Endothelial cell of umbilical vein (primary cell): Measurements from ENCODE around the gene KIR2DL3. TPM values are rescaled to one million over a fixed set of nuclear protein-coding genes. Genes with fewer than 3 reads are reported as not detected.
"Not testable (repeated sequence)": the region's sequence is repeated elsewhere in the genome, so short reads cannot be mapped to it uniquely, and the experiment has no call there.

Experiments
- BruUV-seq: library from RNA; stranded (reverse); fragments of 400-500 nt; replicated peaks from 2 replicates; lab custom pipeline; 2021; lab: Mats Ljungman, UMichigan
- CTCF ChIA-PET: fragments of 300-600, 350-600 bp; sonication (Branson Sonifier 250); formaldehyde crosslinking; loops from one replicate; lab custom pipeline; 2021; ENCODE audit warnings: antibody characterized with exemption, inconsistent platforms; lab: Charles Lee
- POLR2A ChIA-PET: fragments of 300-600, 350-600 bp; sonication (Branson Sonifier 250); formaldehyde crosslinking; loops from one replicate; lab custom pipeline; 2021; ENCODE audit warnings: antibody characterized with exemption, inconsistent platforms; lab: Charles Lee
- DNase-seq: peaks from one replicate; pipeline ENCODE4 v3.0.0-alpha.2; 2011; ENCODE audit warnings: low read depth, low spot score
- FAIRE-seq: peaks from 2 replicates; lab custom pipeline; 2011; peaks lifted over from hg19 to GRCh38; lab: Jason Lieb, UNC
- H2AFZ ChIP-seq: 2 replicates; pipeline ENCODE4 v1.6.0; 2012; ENCODE audit warnings: low read depth, low read length, control low read depth, inconsistent platforms
- H3K27ac ChIP-seq: 2 replicates; pipeline ENCODE4 v1.5.1; 2011; ENCODE audit warnings: low read depth, mild to moderate bottlenecking, control low read depth, low read length, moderate library complexity; ENCODE audit not compliant: insufficient read depth
- H3K27me3 ChIP-seq, 2 experiments: 2 replicates each; pipeline versions ENCODE4 v1.6.0 to v1.6.1; 2011; ENCODE audit warnings: low read length in 2 of 2, mixed read lengths in 1 of 2; ENCODE audit not compliant: control insufficient read depth in 2 of 2, insufficient read depth in 2 of 2
- H3K36me3 ChIP-seq, 2 experiments: 2 replicates in 1 of 2; 3 replicates in 1 of 2; pipeline ENCODE4 v1.5.1; 2011; ENCODE audit warnings: low read length in 2 of 2, mild to moderate bottlenecking in 1 of 2, moderate library complexity in 1 of 2; ENCODE audit not compliant: control insufficient read depth in 2 of 2, insufficient read depth in 2 of 2; ENCODE audit errors: extremely low read depth in 1 of 2
- H3K4me1 ChIP-seq: 3 replicates; pipeline ENCODE4 v1.5.1; 2011; ENCODE audit warnings: mild to moderate bottlenecking, low read length; ENCODE audit not compliant: control insufficient read depth, insufficient read depth; ENCODE audit errors: extremely low read depth
- H3K4me2 ChIP-seq: 2 replicates; pipeline ENCODE4 v1.6.1; 2011; ENCODE audit warnings: low read length, control low read depth, mixed read lengths; ENCODE audit not compliant: insufficient read depth
- H3K4me3 ChIP-seq, 3 experiments: fragments of 200-600 bp in 1 of 3; sonication (generic), shearing (Covaris generic) in 1 of 3; replicated peaks in 1 of 3; 2 replicates each; pipeline ENCODE4 v1.5.1; 2011 to 2016; ENCODE audit warnings: control low read depth in 3 of 3, low read length in 3 of 3, mild to moderate bottlenecking in 2 of 3, inconsistent platforms in 1 of 3, low read depth in 1 of 3, moderate library complexity in 1 of 3; ENCODE audit not compliant: insufficient read depth in 1 of 3
- H3K79me2 ChIP-seq: 2 replicates; pipeline ENCODE4 v1.6.0; 2012; ENCODE audit warnings: low read length, inconsistent platforms; ENCODE audit not compliant: control insufficient read depth, insufficient read depth
- H3K9ac ChIP-seq: replicated peaks from 2 replicates; pipeline ENCODE3; 2011; ENCODE audit warnings: low read length, control low read depth; ENCODE audit not compliant: insufficient read depth; ENCODE audit errors: extremely low read depth
- H3K9me1 ChIP-seq: replicated peaks from 3 replicates; pipeline ENCODE4 v1.6.0; 2011; ENCODE audit warnings: mild to moderate bottlenecking, low read length; ENCODE audit not compliant: control insufficient read depth, insufficient read depth; ENCODE audit errors: extremely low read depth
- H3K9me3 ChIP-seq: replicated peaks from 2 replicates; pipeline ENCODE4 v1.5.1; 2012; ENCODE audit warnings: low read length, inconsistent platforms; ENCODE audit not compliant: control insufficient read depth, insufficient read depth
- H4K20me1 ChIP-seq: replicated peaks from 2 replicates; pipeline ENCODE3; 2011; ENCODE audit warnings: mild to moderate bottlenecking, low read length; ENCODE audit not compliant: control insufficient read depth, insufficient read depth; ENCODE audit errors: extremely low read depth
- CTCF ChIP-seq, 2 donors: IDR thresholded peaks; 1 replicate in 1 of 2; 2 replicates in 1 of 2; pipeline ENCODE4 v1.5.1; 2011; ENCODE audit warnings: low read length in 2 of 2, mild to moderate bottlenecking in 2 of 2, moderate library complexity in 2 of 2, control low read depth in 1 of 2, inconsistent platforms in 1 of 2, low read depth in 1 of 2; ENCODE audit not compliant: insufficient read depth in 1 of 2; ENCODE audit errors: extremely low read depth in 1 of 2
- EZH2 ChIP-seq: IDR thresholded peaks from 2 replicates; pipeline ENCODE4 v1.6.1; 2012; ENCODE audit warnings: borderline replicate concordance, low read depth, mild to moderate bottlenecking, moderate library complexity, low read length, inconsistent platforms; ENCODE audit not compliant: severe bottlenecking
- FOS ChIP-seq: IDR thresholded peaks from 2 replicates; pipeline ENCODE4 v1.6.1; 2011; ENCODE audit warnings: mild to moderate bottlenecking, low read length, moderate library complexity, borderline replicate concordance; ENCODE audit not compliant: insufficient read depth
- GATA2 ChIP-seq: IDR thresholded peaks from 2 replicates; pipeline ENCODE4 v1.7.0; 2011; ENCODE audit warnings: low read depth, mild to moderate bottlenecking, moderate library complexity, mixed read lengths, low read length; ENCODE audit not compliant: insufficient read length, insufficient read depth
- JUN ChIP-seq: IDR thresholded peaks from 2 replicates; pipeline ENCODE4 v1.6.1; 2011; ENCODE audit warnings: borderline replicate concordance, low read depth; ENCODE audit not compliant: insufficient read length, insufficient read depth
- MAX ChIP-seq: IDR thresholded peaks from 2 replicates; pipeline ENCODE4 v1.6.1; 2011; ENCODE audit not compliant: insufficient read depth, insufficient read length
- MYC ChIP-seq: IDR thresholded peaks from one replicate; pipeline ENCODE4 v1.6.1; 2011; ENCODE audit warnings: mild to moderate bottlenecking, low read depth, low read length
- POLR2A ChIP-seq: IDR thresholded peaks from 2 replicates; pipeline ENCODE4 v1.6.1; 2012; ENCODE audit warnings: low read depth, mild to moderate bottlenecking, control low read depth, low read length
- POLR2AphosphoS5 ChIP-seq: IDR thresholded peaks from 2 replicates; pipeline ENCODE4 v1.6.1; 2012; ENCODE audit warnings: low read depth, mild to moderate bottlenecking, control low read depth, low read length, moderate library complexity; ENCODE audit not compliant: insufficient read depth
- dilution Hi-C: fragments of 300-500 bp; cut with MboI; formaldehyde crosslinking; loops from one replicate; pipeline ENCODE4 v1.15.0; 2019; ENCODE audit warnings: low sequenced_read_pairs; ENCODE audit not compliant: extremely low pct_ligation_motif_present
- intact Hi-C: fragments of 100-400 bp; cut with micrococcal nuclease; formaldehyde crosslinking; loops from one replicate; pipeline ENCODE4 v1.10.0; 2022
- polyA plus RNA-seq, 4 experiments: library from polyadenylated mRNA; depleted of rRNA in 3 of 4; stranded (reverse) in 3 of 4; unstranded in 1 of 4; fragments of >200 nt; gene quantifications; 2 replicates each; pipeline versions ENCODE4 v1.2.1 to v1.2.3, GENCODE V29; 2011 to 2012; ENCODE audit warnings: missing spikeins in 1 of 4
- total RNA-seq: library from RNA; stranded (reverse); gene quantifications from 2 replicates; pipeline ENCODE4 v1.2.3, GENCODE V29; 2021

The KIR2DL3 gene
- total and polyA plus RNA-seq, 2 donors (not counting 3 experiments of a cell fraction or from before 2014, with no cell fraction given): not detected

- DNase-seq, H3K36me3 ChIP-seq, H3K4me1 ChIP-seq, POLR2A ChIA-PET, H3K27me3 ChIP-seq, H3K9ac ChIP-seq, CTCF ChIA-PET, BruUV-seq, H3K9me3 ChIP-seq, H3K9me1 ChIP-seq, H3K27ac ChIP-seq, H4K20me1 ChIP-seq, H3K4me2 ChIP-seq, intact Hi-C loops, H2AFZ ChIP-seq, H3K4me3 ChIP-seq, H3K79me2 ChIP-seq, FAIRE-seq, dilution Hi-C loops: not testable (repeated sequence)
Observed at GRCh38 chr19:54788154-54788553, 49.8 kb downstream of the KIR2DL3 start.

GRCh38 chr19:54790711-54791110 lies 52.4 kb downstream of the KIR2DL3 start:
- Histone ChIP-seq H3K4me3 (no peak overlapping the region), H3K4me2 (no peak overlapping the region), H3K9me3 (no peaks in the 10 kb centered on the region), H2AFZ (no peak overlapping the region), H4K20me1 (no peaks in the 10 kb centered on the region), H3K27me3 (no peaks in the 10 kb centered on the region), H3K4me1 (no peaks in the 10 kb centered on the region), H3K27ac (no peak overlapping the region), H3K9me1 (no peaks in the 10 kb centered on the region), H3K36me3 (no peaks in the 10 kb centered on the region), H3K79me2 (no peaks in the 10 kb centered on the region), H3K9ac (no peak overlapping the region)
- DNase-seq (no peak), FAIRE-seq (no peak)
- ChIA-PET CTCF (no interaction called here), POLR2A (no interaction called here)
- no TSS peak for BruUV-seq
- no peak for TF ChIP-seq EZH2
- no peak for TF ChIP-seq MYC
- TF ChIP-seq GATA2: no peak
- no peak for TF ChIP-seq POLR2AphosphoS5
- no peak for TF ChIP-seq POLR2A
- TF ChIP-seq CTCF (IDR thresholded peaks at IDR 0.05; ENCODE audit: extremely low read depth in 1 of 2, insufficient read depth in 1 of 2, low read depth in 1 of 2, low read length in 2 of 2): no peak
- TF ChIP-seq JUN: no peak
- TF ChIP-seq MAX: no peak
- TF ChIP-seq FOS: no peak
- dilution Hi-C loops (no loop called here), intact Hi-C loops (no loop called here)
